NCI-H146 (cell line): ENCODE results near the gene MRPL43.
"Not testable (repeated sequence)": the region's sequence is repeated elsewhere in the genome, so short reads cannot be mapped to it uniquely, and the experiment has no call there.

ENCODE experiments used
- DNase-seq: peaks from one replicate; lab custom pipeline; 2025; lab: John Stamatoyannopoulos, UW

Gene MRPL43

DNA sequence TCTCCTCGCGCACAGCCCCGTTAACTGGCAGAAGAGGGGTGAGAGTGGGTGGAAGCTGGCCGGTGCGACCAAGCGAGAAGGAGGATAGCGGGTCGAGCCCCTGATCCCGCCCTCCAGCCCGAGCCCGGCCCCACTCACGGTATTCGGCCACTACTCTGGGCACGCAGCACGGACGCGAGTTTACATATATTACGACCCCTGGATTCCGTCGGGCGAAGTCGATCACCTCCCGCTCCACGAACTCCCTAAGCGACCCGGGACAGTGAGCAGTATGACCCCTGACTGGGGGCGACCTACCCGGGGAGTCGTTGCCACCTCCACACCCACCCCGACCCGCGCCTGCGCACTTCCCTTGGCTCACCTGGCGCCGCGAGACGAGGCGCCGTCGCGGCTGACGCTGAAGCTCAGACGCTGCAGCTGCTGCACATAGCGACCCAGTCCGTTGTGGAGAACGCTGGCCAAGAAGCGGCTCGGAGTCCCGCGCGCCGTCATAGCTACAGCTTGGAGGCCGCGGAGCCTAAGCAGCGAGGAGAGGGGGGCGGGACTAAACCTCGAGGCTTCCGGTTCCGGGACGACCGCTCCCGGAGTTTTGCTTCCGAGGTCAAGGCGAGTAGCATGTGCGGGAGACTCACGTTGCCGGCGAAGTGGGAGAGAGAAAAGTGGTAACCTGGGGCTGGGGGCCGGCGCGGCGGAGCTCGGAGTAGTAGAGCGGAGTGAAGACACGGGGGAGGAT lies at the start of gene MRPL43, which contains the start of gene TWNK:
Gene MRPL43 (minus strand): TSS at position 546 of the 733 bp plus-strand sequence. CDS start 54 bp downstream, at position 492.
Gene TWNK (plus strand): TSS at position 592 of the 733 bp plus-strand sequence. CDS start 668 bp downstream, outside the sequence.
- peak; percentile 77 for DNase-seq

DNA sequence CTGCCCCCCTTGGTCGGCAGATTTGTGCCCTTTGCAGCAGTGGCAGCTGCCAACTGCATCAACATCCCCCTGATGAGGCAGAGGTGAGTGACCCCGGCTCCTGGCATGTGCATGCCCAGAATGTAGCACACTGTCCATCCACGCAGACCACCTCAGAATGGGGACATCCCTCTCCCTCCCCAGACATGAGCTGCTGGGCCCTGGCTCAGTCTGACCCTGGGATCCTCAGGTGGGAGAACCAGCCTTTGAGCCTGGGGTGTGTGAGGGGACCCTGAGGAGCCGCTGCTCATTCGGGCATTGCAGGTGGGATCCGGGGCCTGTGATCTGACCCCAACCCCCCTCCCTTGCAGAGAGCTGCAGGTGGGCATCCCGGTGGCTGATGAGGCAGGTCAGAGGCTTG lies 49.4 kb upstream of the MRPL43 start:
- no peak for DNase-seq

DNA sequence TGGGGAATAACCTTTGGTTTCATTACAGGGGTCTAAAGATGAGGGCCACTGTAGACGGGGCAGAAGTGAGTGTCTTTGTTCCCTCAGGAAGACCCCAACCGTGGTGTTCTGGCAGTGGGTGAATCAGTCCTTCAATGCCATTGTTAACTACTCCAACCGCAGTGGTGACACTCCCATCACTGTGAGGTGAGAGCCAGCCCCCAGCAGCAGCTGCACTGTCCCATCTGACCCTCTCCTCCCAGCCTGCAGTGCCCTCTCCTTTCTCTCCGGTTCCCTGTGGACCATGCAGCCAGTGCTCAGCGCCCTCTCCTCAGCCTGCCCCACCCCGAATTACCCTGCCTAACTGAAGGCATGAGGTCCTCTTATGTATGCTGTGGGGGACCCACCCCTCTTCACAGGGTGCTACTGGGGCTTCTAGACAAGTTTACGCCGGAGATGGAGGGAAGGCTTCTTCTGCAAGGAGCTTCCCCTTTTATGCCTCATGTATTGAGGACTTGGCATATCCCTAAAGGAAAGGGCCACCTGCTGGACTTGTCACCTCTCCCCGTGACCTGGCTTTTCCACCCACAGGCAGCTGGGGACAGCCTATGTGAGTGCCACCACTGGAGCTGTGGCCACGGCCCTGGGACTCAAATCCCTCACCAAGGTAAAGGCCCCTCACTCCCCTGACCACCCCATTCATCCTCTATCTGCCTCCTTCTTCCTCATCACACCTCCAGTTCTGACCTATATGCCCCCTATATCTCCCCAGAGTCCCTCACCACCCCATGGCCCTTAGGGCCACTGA lies 48.8 kb upstream of the MRPL43 start:
- DNase-seq = no peak

DNA sequence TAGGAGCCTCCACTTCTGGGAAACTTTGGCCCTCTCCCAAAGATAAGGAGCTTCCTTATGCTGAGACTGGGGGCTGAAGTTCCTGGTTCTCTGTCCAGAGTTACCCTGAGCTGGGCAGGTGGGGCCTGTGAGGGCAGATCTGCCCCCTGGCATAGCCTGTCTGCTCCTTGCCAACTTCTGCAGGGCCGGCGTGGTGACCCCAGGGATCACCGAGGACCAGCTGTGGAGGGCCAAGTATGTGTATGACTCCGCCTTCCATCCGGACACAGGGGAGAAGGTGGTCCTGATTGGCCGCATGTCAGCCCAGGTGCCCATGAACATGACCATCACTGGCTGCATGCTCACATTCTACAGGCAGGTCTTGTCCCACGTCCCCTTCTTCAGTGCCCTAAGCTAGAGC lies 48.0 kb upstream of the MRPL43 start:
- DNase-seq = no peak

DNA sequence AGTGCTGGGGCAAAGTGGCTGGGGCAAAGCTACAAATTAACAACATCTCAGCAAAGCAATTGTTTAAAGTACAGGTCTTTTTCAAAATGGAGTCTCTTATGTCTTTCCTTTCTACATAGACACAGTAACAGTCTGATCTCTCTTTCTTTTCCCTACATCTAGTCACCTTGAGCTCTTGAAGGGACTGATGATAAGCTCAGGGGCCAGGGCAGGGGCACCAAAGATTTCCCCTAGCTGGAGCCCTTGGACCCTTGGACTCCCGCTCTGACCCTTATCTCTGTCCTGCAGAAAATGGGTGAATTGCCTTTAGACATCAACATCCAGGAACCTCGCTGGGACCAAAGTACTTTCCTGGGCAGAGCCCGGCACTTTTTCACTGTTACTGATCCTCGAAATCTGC lies 47.1 kb upstream of the MRPL43 start:
- not testable (repeated sequence) for DNase-seq

DNA sequence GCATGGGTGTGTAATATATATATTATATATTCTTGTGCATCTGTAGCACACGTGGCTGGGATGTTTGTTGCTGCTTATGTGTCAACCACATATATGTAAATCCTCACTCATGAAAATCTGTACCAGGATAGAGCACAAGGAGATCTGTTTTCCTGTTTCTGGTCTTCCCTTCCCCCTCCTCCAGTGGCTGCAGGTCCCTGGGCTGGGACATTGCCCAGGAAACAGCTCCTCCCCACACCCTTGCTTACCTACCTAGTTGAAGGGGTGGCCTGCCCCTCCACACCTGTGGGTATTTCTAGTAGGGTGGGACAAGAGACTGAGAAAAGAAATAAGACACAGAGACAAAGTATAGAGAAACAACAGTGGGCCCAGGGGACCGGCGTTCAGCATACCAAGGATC lies 46.0 kb upstream of the MRPL43 start:
- DNase-seq = no peak

DNA sequence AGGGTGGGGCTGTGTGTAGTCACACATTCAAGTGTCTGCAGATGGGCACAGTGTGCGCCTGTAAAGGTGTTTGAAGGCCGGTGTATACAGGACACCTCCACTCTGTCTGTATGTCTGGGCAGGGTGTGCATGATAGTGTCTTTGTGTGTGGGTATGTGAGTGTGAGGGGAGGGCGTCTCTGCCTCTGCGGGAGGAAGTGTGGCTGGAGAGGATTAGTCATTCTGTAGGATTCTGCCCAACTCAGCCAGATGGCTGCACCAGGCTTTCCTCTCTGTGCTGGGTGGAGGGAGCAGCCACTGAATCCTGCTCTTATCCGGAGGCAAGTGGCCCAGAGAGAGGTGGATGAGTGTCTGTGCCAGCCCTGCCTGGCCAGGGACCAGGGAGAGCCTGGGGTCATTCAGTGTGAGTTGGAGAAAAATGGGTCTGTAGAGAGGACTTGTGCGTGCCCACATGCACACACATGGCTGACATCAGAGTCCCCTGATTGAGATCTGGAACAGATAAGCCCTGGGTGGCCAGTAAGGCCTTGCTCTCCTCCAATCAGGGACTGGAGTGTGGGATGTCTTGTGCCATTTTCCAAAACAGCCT lies 45.4 kb upstream of the MRPL43 start:
- DNase-seq = no peak

DNA sequence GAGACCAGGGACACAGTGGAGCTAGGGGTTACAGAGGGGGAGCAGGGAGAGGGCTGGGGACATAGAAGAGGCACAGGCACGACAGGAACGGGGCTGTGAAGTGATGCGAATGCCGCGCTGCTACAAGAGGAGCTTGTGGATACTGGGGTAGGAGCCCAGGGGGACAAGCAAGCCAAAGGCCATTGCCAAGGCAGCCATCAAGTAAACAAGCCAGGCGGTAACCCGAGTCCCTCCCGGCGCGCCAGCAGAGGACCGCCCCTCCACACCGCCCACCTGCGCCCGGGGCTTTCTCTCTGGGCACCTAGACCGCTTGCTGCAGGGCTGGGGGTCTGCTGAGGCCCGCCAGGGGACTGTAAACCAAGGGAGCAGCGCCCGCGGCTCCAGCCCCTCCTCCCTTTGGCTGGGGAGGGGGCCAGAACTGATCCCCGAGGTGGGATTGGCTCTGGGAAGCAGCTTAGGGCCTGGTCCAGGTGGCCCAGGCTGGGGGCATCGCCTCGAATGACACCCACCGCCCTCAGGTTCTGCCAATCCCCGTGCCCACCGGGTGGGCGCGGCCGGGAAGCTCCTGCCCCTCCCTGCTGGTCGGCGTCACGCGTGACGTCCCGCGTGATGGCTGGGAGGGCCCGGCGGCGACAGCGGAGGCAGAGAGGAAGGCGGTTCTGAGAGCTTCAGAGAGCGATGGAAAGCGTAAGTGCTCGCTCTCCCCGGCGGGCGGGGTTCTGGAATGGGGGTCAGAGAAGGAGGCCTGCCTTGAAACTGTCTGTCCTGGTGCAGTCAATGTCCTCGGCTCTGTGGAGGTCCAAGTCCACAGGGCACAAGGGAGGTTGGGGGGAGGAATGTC lies 44.7 kb upstream of the MRPL43 start:
- peak; percentile 54 for DNase-seq

DNA sequence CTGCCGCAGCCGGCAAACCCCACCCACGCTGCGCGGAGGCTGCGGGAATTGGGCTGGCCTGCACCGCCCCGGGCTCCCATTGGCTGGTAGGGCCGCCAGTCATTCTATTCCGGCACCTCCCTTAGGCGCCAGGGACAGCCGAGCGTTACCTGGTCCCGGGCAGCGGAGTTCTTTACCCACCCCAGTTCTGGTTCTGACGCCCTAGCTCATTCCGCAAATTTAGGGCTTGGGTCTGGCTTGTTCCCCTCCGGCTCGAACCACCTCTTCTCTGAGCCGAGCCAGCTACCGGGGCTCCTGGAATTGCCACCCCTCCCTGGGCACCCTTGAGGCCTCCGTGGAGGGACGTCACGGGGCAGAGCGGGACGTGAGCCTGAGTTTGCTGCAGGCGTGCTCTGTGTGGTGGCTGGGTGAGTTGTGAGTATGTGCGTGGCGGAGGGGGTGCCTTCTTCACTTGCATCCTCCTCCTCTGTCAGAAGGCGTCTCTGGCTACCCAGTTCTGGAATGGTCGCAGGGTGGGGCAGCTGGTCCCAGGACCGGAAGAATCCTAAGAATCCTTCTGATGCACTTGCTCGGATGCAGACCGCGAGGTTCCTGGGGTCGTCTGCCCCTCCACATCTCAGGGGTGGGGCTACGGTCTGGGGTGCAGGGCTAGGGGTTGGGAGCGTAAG lies 44.0 kb upstream of the MRPL43 start, which contains the start of the genes PDZD7 and SFXN3:
Gene PDZD7 (minus strand): TSS at position 2 of the 668 bp plus-strand sequence. CDS start 910 bp downstream, outside the sequence.
Gene SFXN3 (plus strand): TSS at position 107 of the 668 bp plus-strand sequence. CDS start 3,461 bp downstream, outside the sequence.
- DNase-seq = peak; percentile 89

DNA sequence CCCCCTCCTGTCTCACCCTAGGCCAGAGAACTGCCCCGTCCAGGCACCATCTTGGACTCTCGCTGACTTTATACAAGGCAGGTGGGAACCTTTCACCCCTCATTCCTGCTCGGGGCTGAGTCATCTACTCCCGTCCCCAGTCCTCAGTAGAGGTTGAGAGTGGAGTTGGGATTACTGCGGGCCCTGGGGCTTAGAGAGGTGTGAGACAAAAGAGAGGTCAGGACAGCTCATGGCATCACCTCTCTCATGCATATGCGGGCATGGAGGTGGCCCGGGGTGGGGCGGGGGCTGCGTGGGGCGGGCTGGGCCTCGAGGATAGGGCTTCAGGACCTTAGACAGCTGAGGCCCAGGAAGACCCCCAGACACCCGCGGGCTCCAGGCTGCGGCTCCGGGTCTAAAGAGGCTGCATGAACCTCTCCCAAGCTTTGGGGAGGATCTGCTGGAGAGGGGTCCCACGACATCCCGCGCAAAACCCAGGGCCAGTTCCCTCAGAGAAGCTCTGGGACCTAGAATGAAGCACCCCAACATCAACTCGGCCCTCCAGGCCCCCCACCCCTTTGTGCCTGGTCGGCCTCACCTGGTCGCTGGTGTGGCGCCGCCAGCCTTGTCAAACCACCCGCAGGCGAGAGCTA lies 43.3 kb upstream of the MRPL43 start:
- no peak for DNase-seq

DNA sequence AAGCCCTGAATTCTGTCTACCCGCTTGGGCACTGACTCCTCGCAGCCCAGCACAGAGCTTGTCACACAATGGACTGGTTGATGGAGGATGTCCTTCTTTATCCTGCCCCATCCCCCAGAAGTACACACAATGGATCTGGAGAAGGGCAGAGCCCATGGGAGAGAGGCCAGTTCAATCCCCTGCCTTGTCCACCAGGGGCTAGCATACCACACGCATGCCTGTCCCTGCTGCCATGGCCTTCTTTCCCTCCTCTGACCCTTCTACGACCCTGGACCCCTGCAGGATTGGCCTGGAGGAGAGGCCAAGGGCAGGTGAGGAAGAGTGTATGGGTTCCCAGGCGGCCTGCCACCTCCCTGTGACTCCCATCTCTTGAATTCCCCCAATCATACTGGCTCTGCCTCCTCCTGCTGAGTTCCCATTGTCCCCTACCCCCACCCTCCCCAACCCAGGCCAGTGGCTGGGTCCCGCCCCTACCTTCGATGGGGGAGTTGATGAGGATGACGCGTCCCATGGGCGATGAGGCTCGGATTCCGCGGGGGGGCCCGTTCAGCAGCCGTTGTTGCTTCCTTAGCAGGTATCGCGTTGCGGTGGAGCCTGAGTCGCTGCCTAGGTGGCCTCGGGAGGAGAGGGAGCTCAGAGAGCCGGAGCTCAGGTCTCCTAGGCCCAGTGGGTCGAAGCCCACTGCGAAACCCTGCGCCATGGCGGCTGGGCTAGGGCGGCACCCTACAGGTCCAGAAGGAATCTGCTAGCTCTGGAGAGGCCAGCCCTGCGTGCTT lies 42.4 kb upstream of the MRPL43 start:
- DNase-seq = no peak

DNA sequence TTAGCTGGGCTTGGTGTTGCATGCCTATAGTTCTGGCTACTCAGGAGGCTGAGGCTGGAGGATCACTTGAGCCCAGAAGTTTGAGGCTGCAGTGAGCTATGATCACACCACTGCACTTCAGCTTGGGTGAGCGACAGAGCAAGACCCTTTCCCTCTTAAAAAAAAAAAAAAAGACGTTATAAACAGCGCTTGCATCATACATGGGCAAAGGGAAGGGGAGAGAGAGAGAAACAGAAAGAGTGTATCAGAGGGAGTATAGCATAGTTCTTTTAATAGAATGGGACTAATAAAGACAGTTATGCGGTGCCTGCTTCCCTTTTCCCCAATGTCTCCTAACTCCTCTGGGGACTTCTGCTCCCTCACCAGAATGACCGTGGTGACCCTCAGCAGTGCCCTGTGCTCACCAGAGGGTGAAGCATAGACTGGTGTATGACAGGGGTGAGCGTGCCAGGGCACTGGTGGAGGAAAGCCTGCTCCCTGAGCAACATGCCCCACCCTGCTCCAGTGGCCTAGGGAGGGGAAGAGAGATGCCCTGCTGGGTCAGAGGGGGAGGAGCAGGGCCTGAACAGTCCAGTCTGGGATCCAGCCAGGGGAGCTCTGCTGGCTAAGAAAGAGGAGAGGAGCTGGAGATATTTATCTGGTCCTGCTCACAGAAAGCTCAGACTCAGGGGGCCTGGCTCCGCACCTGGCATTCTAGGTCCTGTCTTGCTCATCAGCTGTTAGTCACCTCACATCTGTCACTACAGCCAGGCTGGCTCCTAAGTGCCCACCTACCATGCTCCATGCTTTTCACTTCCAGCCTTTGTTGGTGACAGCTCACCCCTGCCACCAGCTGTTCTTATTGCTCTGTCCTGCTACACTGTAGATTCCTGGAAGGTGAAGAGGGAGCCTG lies 41.4 kb upstream of the MRPL43 start:
- DNase-seq = no peak

DNA sequence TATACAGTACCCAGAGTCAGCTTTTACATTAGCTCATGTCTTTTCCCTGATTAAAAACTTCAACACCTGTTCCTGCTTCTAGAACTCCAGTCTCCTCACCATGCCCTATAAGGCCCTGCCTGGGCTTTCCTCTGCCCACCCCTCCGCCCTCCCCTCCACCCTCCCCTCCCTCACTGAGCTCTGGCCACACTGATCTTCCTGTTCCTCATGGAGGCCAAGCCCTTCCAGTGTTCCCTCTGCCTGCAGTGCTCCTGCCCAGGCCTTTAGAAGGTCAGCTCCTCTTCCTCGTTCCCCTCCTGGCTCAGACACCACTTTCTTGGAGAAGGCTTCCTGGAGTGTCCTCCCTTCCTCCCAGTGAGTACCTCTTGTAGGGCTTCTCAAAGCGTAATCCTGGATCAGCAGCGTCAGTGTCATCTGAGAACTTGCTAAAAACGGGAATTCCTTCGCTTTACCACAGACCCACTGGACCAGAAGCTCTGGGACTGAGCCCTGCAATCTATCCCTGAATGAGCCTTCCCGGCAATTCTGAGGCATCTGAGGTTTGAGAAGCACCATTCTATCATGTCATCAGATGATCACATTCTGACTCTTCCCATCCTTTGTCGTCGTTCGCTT lies 39.9 kb upstream of the MRPL43 start:
- no peak for DNase-seq

DNA sequence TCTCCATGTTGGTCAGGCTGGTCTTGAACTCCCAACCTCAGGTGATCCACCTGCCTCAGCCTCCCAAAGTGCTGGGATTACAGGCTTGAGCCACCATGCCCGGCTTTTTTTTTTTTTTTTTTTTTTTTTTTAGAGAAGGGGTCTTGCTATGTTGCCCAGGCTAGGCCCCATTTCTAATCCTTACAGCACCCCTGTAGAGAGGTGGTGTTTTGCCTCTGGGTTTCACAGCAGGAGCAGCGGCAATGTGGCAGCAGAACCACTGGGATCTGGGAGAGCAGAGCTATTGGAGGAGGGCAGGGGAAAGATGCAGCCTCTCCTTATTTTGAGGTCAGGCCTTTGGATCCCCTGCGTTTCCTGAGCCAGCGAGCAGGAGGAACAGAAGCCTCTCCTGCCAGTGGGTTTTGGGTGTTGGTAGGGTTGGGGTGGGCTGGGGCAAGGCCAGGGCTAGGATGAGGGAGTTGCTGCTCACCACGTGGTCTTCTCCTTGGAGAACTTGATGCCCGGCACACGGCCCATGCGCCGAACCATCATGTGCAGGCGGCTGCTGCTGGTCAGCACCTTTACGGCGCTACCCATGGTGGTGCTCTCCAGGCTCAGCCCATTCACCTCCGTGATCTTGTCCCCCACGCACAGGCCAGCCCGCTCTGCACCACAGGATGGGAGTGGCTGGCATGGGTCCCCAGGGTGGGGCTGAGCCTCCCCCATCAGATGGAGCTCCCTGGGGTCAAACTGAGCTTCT lies 35.8 kb upstream of the MRPL43 start:
- DNase-seq = no peak

DNA sequence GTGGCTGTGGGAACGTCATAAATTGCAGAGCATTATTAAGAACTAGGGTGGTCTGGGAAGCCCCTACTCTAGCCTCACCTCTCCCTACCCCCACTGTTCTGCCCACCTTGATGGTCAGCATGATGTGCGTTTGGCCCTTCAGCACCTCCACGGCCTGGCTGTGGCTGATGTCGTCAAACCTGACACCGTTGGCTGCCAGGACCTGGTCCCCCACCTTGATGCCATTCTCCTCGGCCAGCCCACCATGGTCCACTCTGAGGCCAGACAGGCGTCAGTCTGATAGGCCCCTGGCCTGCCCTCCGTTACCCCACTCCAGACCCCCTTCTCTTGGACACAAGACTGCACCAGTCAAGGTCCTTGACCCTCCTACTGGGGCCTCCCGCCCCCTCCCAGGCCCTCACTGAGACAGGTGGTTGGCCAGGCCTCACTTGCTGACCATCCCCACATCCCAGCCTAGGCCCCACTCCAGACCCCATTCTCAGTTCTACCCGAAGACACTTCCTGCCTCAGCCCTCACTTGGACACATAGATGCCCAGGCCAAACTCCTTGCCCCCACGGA lies 34.5 kb upstream of the MRPL43 start:
- no peak for DNase-seq

DNA sequence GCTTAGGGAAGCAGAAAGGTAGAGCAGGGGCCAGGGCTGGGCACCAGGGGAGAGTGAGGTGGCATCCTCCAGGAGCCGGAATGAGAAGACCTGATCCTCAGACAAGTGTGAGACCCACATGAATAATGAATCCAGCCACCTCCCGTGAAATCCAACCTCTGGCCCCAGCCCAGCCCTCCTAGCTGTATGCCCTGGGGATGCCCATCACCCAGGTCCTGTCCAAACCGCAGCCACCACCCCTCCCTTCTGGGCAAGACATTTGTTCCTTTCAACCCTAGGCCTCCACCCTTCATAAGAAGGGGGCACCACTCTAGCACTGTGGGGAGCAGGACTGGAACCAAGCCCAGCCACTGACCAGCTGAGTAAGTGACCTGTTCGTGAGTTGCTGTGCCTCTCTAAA lies 33.9 kb upstream of the MRPL43 start:
- DNase-seq = no peak

DNA sequence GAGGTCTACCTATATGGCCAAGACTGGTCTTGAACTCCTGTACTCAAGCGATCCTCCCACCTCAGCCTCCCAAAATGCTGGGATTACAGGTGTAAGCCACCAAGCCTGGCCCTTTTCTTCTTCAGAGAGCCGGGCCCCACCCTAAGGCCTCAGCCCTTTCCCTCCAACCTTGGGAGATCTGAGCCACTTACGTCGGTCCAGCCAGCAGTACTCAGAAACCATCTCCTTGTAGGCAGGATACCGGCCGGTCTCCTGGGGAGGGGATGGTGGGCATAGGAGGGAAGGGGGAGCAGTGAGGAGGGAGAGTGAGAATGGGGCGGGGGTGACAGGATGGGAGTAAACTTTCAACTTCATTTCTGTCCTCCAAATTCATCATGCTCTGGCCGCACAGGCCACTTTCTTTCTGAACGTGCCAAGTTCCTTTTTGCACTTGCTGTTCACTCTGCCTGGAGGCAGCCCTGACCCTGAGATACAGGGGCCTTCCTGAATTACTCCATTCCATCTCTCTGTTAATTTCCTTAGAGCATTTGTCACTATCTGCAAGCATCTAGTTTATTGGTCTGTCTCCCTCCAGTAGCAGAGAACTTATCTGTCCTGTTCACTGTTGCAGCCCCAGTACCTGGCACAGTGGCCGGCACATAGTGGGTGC lies 33.3 kb upstream of the MRPL43 start:
- DNase-seq = no peak
